ENCODE results near the gene HLA-DQA1.
"Not testable (repeated sequence)": the region's sequence is repeated elsewhere in the genome, so short reads cannot be mapped to it uniquely, and the experiment has no call there.

HLA-DQA1 gene

GRCh38 chr6:32622545-32623401 lies 14.4 kb upstream of the HLA-DQA1 start:
- no peak for FAIRE-seq

GRCh38 chr6:32623693-32624092 lies 13.5 kb upstream of the HLA-DQA1 start:
- FAIRE-seq: no peak

- no peak for FAIRE-seq
Observed at GRCh38 chr6:32624565-32624964, 12.6 kb upstream of the HLA-DQA1 start.

DNA sequence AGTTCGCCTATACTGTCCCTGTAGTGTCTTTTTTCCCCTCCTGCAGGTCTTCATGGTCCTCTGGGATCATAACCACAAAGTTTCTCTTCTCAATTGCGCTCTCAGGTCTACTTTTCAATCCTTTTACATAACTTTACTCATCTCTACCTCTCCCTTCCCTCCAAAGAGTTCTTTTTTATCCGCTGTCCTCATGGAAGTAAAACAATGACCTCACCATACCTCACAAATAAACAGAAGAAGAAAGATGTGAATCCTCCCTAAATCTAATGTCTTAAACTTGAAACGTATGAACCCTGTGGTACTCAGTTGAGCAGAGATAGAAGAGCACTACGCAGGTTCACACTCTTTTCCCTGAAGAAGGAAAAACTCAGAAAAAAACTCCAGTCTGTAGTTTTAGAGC lies 12.1 kb upstream of the HLA-DQA1 start:
- FAIRE-seq: no peak

DNA sequence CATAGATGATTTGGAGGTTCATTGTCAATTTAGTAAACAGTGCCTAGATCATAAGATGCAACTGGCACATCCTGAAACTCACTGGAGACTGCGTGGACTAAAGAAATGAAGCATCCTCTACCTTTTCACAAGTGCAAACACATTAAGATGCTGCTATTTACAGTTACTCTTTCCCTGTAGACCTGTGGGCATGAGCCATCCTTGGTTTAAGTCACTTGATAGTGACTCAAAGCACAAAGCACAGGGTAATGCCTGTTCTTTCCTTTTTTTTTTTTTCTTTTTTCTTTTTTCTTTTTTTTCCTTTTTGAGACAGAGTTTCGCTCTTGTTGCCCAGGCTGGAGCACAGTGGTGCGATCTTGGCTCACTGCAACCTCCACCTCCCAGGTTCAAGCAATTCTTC lies 10.0 kb upstream of the HLA-DQA1 start:
- FAIRE-seq: no peak

DNA sequence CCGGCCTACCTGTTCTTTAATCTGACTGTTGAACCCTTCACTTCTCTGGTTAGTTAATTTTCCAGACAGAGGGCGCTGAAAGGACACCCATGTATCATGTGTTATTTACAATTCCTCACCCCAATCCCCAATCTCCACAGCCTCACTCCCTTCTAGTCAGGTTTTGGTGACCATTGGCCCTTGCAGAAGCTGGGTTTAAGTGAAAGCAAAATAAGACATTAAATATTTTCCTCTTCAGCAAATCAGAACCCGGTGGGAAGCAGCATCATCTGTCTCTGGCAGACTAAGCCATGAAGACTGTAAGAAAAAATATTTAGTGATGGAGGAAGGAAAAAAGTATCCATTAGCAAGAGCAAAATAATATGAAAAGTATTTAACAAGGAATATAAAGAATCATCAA lies 9.4 kb upstream of the HLA-DQA1 start:
- FAIRE-seq: peak; percentile 82

- not testable (repeated sequence) for FAIRE-seq
Observed at GRCh38 chr6:32629793-32630192, 7.4 kb upstream of the HLA-DQA1 start.

- no peak for FAIRE-seq
Observed at GRCh38 chr6:32635526-32636123, 1.6 kb upstream of the HLA-DQA1 start.

GRCh38 chr6:32637883-32638282 lies 677 bp downstream of the HLA-DQA1 start:
- FAIRE-seq: no peak

DNA sequence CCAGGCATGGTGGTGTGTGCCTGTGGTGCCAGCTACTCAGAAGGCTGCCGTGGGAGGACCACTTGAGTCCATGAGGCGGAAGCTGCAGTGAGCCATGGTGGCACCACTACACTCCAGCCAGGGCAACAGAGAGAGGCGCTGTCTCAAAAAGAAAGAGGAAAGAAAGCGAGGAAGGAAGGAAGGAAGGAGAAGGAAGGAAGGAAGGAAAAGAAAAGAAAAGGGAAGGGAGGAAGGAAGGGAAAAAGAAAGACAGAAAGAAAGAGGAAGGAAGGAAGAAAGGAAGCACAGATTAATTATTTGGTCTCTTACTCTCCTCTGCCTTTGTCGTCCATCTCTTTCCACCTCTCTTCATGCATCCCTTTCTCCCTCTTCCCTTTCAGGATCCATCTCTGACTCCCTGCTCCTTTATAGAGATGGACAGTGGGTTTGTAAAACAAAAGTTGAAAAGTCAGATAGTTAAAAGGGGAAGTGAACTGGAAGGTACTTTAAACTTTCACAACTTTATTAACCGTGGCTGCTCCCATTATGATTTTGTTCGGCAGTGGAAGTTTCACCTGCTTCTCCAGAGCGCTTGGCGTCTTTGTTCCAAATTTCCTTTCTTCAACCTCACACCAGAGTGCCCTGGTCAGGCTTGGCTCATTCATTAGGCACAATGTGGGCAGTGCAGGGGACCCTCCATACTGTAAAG lies 1.5 kb downstream of the HLA-DQA1 start:
- FAIRE-seq: no peak

GRCh38 chr6:32639440-32640394 lies 2.5 kb downstream of the HLA-DQA1 start:
- no peak for FAIRE-seq

- no peak for FAIRE-seq
Observed at GRCh38 chr6:32641122-32641521, 3.9 kb downstream of the HLA-DQA1 start.

DNA sequence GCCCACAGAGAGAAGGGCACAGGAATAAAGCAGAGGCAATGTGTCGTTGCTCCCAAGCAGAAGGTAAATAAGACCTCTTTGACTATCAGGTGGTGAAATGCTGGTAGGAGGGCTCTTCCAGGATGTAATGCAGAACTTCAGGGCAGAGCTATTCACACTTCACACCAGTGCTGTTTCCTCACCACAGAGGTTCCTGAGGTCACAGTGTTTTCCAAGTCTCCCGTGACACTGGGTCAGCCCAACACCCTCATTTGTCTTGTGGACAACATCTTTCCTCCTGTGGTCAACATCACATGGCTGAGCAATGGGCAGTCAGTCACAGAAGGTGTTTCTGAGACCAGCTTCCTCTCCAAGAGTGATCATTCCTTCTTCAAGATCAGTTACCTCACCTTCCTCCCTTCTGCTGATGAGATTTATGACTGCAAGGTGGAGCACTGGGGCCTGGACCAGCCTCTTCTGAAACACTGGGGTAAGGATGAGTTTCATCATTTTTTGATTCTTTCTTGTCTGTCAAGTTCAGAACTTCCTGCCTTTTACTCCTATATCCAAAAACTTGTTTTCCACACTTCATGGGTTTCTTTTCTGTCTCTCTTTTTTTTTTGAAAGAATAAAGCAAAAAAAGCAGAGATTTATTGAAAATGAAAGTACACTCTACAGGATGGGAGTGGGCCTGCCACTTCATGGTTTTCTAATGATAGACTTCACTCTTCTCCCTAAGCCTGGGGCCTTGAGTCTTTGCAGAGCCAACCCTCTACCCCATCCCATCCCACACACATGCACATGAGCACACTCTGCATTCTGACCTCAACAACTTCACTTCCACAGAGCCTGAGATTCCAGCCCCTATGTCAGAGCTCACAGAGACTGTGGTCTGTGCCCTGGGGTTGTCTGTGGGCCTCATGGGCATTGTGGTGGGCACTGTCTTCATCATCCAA lies 4.8 kb downstream of the HLA-DQA1 start:
- not testable (repeated sequence) for FAIRE-seq

DNA sequence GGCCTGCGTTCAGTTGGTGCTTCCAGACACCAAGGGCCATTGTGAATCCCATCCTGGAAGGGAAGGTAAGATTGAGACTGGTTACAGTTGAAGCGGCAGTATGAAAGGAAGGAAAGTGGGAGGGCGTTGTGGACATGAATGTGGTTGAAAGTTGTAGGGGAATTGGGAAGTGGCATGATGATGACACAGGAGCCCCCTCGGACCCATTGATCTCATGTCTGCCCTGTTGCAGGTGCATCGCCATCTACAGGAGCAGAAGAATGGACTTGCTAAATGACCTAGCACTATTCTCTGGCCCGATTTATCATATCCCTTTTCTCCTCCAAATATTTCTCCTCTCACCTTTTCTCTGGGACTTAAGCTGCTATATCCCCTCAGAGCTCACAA lies 5.5 kb downstream of the HLA-DQA1 start:
- no peak for FAIRE-seq

GRCh38 chr6:32643904-32644303 lies 6.7 kb downstream of the HLA-DQA1 start:
- no peak for FAIRE-seq

GRCh38 chr6:32645047-32645703 lies 8.0 kb downstream of the HLA-DQA1 start:
- FAIRE-seq: no peak

DNA sequence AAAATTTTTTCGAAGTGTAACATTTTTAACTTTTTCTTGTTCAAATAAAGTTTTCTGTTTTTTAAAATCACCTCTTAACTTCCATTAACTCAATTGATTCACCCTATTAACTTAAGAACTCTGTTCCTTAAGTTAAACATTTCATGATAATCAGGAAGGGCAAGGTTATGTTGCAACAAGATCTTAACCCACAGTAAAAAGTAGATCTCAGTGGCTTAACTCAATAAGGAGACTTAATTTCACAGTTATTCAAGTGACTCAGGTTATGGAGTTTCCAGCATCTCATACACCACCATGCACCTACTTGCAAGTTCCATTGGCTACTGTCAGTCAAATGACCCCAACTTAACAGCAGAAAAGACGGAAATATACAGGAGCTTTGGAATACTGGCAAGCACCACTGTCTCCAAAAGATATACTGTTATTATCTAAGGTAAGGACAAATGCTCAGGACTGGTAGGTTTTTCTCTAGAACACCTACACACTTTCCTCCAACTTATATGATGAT lies 18.1 kb downstream of the HLA-DQA1 start:
- no peak for FAIRE-seq

GRCh38 chr6:32657329-32657728 lies 20.1 kb downstream of the HLA-DQA1 start:
- FAIRE-seq: not testable (repeated sequence)

GRCh38 chr6:32657819-32658218 lies 20.6 kb downstream of the HLA-DQA1 start:
- not testable (repeated sequence) for FAIRE-seq

DNA sequence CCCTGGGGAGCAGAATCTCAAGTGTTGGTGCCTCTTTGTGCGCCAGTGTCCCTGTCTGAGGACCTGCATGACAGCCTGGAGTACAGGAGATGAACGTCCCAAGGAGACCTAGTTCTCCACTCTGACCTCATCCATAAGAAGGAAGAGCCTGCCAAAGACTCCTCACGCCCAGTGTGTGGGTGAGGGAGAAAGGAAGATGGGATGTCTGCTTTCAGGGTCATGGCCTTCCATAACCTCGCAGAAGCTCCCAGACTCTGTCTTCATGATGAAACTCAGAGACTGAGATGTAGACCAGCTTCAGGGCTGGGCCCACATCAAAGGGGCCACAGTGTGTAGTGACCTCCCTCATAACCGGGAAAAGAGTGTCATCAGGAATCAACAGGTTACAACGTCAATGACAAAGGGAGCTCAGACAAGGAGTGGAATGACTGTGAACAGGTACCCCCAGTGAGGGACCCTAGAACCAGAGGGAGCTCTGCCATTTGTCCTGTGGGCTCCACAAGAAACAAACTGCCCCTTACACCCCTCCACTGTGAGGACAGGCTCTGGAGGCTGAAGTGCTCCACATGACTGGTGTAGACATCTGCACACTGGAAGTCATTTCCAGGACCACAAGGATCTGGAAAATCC lies 21.2 kb downstream of the HLA-DQA1 start:
- no peak for FAIRE-seq

Data from endometrium (tissue), 2 donors.